CD4-positive, alpha-beta T cell treated with Interleukin-4 for 4 hours (primary cell): ENCODE data around the gene TENM4.
"Not testable (repeated sequence)": the region's sequence is repeated elsewhere in the genome, so short reads cannot be mapped to it uniquely, and the experiment has no call there.

Source experiments
- DNase-seq: peaks from one replicate; pipeline ENCODE4 v3.0.0-alpha.2; 2020

The TENM4 gene

GRCh38 chr11:78993802-78994430, 446.9 kb downstream of the TENM4 start:
- DNase-seq = no peak

- no peak for DNase-seq
Observed at GRCh38 chr11:78991681-78992080, 449.1 kb downstream of the TENM4 start.

- no peak for DNase-seq
Observed at GRCh38 chr11:78990261-78990660, 450.6 kb downstream of the TENM4 start.

- no peak for DNase-seq
Observed at GRCh38 chr11:78987748-78988147, 453.1 kb downstream of the TENM4 start.

GRCh38 chr11:78986305-78986704, 454.5 kb downstream of the TENM4 start:
- DNase-seq = no peak

GRCh38 chr11:78985663-78986062, 455.2 kb downstream of the TENM4 start:
- DNase-seq = no peak

- DNase-seq = no peak
Observed at GRCh38 chr11:78982473-78982872, 458.4 kb downstream of the TENM4 start.

GRCh38 chr11:78981153-78981552, 459.7 kb downstream of the TENM4 start:
- no peak for DNase-seq

- no peak for DNase-seq
Observed at GRCh38 chr11:78978831-78979230, 462.0 kb downstream of the TENM4 start.

- not testable (repeated sequence) for DNase-seq
Observed at GRCh38 chr11:78977848-78978247, 463.0 kb downstream of the TENM4 start.

GRCh38 chr11:78977009-78977408, 463.8 kb downstream of the TENM4 start:
- no peak for DNase-seq

- no peak for DNase-seq
Observed at GRCh38 chr11:78975081-78975480, 465.7 kb downstream of the TENM4 start.

- DNase-seq = no peak
Observed at GRCh38 chr11:78973876-78974275, 467.0 kb downstream of the TENM4 start.

- no peak for DNase-seq
Observed at GRCh38 chr11:78972590-78972989, 468.2 kb downstream of the TENM4 start.

GRCh38 chr11:78972177-78972576, 468.7 kb downstream of the TENM4 start:
- no peak for DNase-seq

GRCh38 chr11:78967811-78968210, 473.0 kb downstream of the TENM4 start:
- no peak for DNase-seq

GRCh38 chr11:78965432-78965831, 475.4 kb downstream of the TENM4 start:
- DNase-seq = no peak

- no peak for DNase-seq
Observed at GRCh38 chr11:78961937-78962701, 478.7 kb downstream of the TENM4 start.

GRCh38 chr11:78961247-78961646, 479.6 kb downstream of the TENM4 start:
- DNase-seq = no peak

- DNase-seq = no peak
Observed at GRCh38 chr11:78958444-78958843, 482.4 kb downstream of the TENM4 start.

GRCh38 chr11:78957476-78958245, 483.2 kb downstream of the TENM4 start:
- DNase-seq = no peak

GRCh38 chr11:78954696-78955095, 486.1 kb downstream of the TENM4 start:
- DNase-seq = no peak

GRCh38 chr11:78954261-78954660, 486.6 kb downstream of the TENM4 start:
- DNase-seq = no peak

GRCh38 chr11:78952890-78953289, 487.9 kb downstream of the TENM4 start:
- no peak for DNase-seq
